Renal cortex interstitium (tissue), 11 donors: ENCODE measurements around the gene ACTR3C. TPM values are rescaled to one million over a fixed set of nuclear protein-coding genes. Genes with fewer than 3 reads are reported as not detected.
"Not testable (repeated sequence)": the region's sequence is repeated elsewhere in the genome, so short reads cannot be mapped to it uniquely, and the experiment has no call there.

Experiments
- DNase-seq, 11 donors: peaks; one replicate each; pipeline ENCODE4 v3.0.0-alpha.2; 2013; ENCODE audit warnings: low read depth in 9 of 11, low spot score in 4 of 11; ENCODE audit errors: extremely low read depth in 1 of 11
- polyA plus RNA-seq, 3 donors: library from polyadenylated mRNA; unstranded; fragments of 120-200 nt; gene quantifications; one replicate each; pipeline ENCODE4 v1.2.1, GENCODE V29; 2013; ENCODE audit not compliant: insufficient read length in 3 of 3

ACTR3C gene
- polyA plus RNA-seq, 3 donors: 6.6 to 9.7 (median 9.5) TPM

DNA sequence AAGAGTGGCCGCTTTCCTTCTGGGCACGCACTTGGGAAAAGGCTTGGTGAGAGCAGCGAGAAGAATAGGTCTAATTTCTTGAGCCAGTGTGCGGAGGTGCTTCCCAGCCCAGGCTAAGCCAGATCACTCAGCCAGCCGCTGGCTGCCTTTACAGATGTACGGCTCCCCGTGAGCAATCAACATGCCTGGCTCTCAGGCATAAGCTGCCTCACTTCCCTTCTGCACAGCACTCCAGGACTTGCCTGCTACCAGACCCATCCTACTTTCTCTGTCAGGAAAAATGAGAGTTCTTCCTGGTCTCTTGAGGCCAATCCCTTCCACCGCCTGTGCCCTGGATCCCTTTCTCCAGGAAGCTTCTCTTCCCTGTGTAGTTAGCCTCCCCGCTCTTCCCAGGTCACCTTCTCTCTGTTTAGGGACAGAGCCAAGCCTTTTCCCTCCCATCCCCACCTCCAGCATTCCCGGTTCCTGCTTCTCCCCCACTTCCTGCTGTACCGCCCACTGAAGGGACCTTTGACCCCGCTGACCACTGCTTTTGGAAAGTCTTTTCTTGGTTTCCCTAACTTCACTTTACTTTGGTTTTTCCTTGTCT, 1.1 kb upstream of the ACTR3C start:
- no peak for DNase-seq

GRCh38 chr7:150323682-150324372, 482 bp upstream of the ACTR3C start:
- no peak for DNase-seq

- no peak for DNase-seq
Measured at GRCh38 chr7:150322114-150322832, 1.1 kb downstream of the ACTR3C start.

- no peak for DNase-seq
Measured at GRCh38 chr7:150321788-150322113, 1.6 kb downstream of the ACTR3C start.

DNA sequence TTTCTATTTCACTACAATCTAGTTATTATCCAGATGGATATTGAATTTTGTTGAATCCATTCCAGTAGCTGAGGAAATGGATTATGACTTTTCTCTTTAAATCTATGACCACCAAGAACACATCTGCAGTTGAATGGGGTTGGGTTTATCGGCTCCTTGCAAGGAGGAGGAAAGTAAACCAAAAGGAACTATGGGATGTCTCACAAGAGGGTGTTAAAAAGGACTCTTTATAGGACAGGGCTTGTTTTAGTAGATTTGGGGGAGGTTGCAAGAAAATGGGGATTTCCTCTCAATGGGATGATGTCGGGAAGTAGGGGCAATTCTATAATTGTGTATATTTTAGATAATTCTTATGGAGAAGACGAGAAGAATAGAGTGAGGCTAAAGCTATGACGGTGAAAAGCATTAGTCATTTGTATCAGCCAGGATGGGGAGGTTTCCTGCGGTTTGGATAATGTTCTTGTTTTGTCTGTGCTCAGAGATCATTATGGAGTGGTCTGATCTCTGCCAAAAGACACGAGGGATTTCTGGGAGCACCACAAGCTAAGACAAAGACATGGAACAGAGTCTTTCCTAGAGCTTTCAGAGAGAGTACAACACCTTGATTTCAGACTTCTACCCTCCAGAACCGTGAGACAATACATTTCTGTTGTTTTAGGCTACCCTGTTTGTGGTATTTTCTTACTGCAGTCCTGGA, 5.4 kb downstream of the ACTR3C start:
- DNase-seq: no peak

GRCh38 chr7:150316987-150317386, 6.4 kb downstream of the ACTR3C start:
- not testable (repeated sequence) for DNase-seq

DNA sequence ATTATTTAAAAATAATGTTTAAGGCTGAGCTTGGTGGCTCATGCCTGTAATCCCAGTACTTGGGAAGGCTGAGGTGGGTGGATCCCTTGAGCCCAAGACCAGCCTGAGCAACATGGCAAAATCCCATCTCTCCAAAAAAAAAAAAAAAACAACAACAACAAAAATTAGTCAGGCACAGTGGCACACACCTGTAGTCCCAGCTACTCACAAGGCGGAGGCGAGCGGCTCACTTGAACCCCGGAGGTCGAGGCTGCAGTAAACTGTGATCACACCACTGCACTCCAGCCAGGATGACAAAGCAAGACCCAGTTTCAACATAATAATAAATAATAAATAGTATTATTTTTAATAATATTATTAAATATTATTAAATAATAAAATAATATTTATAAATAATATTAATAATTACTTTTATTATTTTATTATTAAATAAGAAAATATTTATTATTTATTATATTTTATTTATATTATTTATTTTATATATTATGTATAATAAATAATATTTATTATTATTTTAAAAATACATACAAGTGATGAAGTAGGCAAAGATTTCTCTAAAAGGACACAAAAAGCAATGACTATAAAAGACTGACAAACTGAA, 8.6 kb downstream of the ACTR3C start:
- DNase-seq: no peak

GRCh38 chr7:150313870-150314269, 9.5 kb downstream of the ACTR3C start:
- no peak for DNase-seq

DNA sequence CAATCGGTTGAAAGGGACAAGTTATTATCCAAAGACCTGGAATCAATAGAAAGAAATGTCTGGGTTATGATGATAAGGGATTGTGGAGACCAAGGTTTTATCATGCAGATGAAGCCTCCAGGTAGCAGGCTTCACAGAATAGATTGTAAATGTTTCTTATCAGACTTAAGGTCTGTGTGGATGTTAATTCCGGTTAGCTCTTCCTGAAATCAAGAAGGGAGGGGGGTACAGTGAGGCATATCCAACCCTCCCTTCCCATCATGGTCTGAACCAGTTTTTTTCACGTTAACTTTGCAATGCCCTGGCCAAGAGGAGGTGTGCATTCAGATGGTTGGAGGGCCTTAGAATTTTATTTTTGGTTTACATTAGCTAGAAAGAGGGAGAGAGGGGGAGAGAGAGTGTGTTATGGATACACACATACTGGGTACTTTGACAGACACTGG, 10.0 kb downstream of the ACTR3C start:
- DNase-seq: no peak

DNA sequence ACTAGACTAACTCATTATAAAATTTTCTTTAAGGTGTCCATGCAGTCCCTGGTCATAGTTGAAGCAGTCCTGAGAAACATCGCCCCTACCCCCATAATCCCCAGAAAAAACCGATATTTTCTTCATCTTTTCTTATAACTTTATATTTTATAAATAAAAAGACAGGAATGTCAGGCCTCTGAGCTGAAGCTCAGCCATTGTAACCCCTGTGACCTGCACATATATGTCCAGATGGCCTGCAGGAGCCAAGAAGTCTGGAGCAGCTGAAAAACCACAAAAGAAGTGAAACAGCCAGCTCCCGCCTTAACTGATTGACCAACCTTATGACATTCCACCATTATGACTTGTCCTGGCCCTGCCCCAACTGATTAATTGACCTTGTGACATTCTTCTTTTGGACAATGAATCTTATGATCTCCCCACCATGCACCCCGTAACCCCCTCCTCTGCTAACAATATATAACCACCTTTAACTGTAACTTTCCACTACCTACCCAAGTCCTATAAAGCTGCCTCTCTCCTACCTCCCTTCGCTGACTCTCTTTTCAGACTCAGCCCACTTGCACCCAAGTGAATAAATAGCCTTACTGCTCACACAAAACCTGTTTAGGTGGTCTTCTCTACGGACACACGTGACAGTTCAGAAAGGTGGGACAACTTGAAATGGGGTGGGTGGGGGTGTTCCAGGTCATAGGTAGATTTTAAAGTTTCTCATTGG, 10.5 kb downstream of the ACTR3C start:
- DNase-seq: not testable (repeated sequence)

- no peak for DNase-seq
Measured at GRCh38 chr7:150311711-150312110, 11.6 kb downstream of the ACTR3C start.

- no peak for DNase-seq
Measured at GRCh38 chr7:150311146-150311545, 12.2 kb downstream of the ACTR3C start.

- DNase-seq: no peak
Measured at GRCh38 chr7:150308575-150308974, 14.8 kb downstream of the ACTR3C start.

DNA sequence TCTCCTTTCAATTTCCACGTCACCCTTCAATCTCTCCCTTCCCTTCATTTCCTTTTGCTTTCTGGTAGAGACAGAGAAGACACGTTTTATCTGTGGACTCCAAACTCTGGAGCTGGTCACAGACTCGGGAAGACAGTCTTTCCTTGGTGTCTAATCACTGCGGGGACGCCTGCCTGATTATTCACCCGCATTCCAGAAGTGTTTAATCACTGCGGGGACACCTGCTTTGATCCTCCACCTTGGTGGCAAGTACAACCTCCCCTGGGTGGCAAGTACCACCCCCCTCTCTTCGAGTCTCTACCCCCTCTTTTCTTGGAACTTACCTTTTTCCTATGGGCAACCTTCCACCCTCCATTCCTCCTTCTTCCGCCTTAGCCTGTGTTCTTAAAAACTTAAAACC, 15.4 kb downstream of the ACTR3C start:
- DNase-seq: no peak

DNA sequence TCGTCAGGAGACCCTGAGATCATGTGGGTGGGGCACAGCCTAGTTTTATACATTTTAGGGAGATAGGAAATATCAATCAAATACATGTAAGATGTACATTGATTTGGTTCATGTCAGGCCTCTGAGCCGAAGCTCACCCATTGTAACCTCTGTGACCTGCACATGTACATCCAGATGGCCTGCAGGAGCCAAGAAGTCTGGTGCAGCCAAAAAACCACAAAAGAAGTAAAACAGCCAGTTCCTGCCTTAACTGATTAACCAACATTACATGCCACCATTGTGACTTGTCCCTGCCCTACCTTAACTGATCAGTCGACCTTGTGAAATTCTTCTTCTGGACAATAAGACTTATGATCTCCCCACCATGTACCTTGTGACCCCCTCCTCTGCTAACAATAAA, 16.2 kb downstream of the ACTR3C start:
- no peak for DNase-seq

DNA sequence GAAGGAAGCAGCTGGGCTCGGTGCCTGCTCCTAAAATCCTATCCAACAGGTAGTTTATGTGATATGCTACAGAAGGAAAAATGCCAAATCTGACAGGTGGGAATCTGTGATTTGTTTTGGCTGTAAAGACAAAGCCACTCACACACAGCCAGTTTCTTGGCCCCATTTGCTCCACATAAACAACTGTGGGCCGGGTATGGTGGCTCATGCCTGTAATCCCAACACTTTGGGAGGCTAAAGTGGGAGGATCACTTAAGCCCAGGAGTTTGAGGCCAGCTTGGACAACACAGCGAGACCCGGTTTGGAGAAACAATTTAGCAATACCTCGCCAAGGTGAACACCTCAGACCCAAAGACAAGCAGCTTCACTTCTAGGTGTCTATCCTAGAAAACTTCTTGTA, 17.0 kb downstream of the ACTR3C start:
- not testable (repeated sequence) for DNase-seq

GRCh38 chr7:150305903-150306284, 17.5 kb downstream of the ACTR3C start:
- not testable (repeated sequence) for DNase-seq

GRCh38 chr7:150305259-150305902, 18.0 kb downstream of the ACTR3C start:
- DNase-seq: not testable (repeated sequence)
